Measurements from ENCODE around the gene GANC.
"Not testable (repeated sequence)": the region's sequence is repeated elsewhere in the genome, so short reads cannot be mapped to it uniquely, and the experiment has no call there.

GANC gene

DNA sequence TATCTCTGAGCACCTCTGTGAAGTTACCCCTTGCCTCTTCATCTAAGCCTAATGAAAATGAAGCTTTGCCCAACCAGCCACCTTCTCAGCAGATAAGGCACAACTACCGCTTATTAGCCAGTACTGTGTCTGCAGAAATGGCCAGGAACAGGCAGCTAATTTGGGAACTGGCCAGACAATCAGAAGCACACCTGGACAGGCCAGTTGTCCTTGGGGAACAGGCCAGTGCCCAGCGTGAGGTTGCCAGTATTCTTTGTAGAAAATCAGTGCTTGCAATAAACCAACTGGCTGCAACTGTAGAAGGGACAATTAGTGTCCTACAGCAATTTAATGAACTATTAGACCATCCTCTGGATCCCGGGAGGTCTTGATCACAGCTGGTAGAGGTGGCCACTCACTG lies 10.7 kb downstream of the GANC start:
- Histone ChIP-seq H3K4me3 (no peak overlapping the region), H3K27ac (no peak overlapping the region)
- DNase-seq (ENCODE audit: low spot score) = no peak
- TF ChIP-seq, protein P1, sequence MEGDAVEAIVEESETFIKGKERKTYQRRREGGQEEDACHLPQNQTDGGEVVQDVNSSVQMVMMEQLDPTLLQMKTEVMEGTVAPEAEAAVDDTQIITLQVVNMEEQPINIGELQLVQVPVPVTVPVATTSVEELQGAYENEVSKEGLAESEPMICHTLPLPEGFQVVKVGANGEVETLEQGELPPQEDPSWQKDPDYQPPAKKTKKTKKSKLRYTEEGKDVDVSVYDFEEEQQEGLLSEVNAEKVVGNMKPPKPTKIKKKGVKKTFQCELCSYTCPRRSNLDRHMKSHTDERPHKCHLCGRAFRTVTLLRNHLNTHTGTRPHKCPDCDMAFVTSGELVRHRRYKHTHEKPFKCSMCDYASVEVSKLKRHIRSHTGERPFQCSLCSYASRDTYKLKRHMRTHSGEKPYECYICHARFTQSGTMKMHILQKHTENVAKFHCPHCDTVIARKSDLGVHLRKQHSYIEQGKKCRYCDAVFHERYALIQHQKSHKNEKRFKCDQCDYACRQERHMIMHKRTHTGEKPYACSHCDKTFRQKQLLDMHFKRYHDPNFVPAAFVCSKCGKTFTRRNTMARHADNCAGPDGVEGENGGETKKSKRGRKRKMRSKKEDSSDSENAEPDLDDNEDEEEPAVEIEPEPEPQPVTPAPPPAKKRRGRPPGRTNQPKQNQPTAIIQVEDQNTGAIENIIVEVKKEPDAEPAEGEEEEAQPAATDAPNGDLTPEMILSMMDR (IDR thresholded peaks at IDR 0.05) = no peak

DNA sequence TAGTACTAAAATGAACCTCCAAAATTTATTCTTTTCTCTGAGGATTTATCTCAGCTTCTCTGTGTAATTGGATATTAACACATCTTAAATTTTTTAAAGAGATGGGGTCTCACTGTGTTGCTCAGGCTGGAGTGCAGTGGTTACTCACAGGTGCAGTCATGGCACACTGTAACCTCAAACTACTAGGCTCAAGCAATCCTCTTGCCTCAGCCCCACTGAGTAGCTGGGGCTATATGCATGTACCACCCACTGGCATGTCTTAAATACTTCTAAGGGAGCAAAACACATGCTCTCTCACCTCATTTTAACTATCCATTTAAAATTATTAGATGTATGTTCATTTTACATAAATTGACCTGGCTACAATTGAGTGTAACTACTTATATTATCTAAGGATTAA lies 11.6 kb downstream of the GANC start:
- Histone ChIP-seq H3K27ac (no peak overlapping the region), H3K4me3 (no peak overlapping the region)
- DNase-seq (ENCODE audit: low spot score) = no peak
- TF ChIP-seq, protein P1 (IDR thresholded peaks at IDR 0.05) = no peak

DNA sequence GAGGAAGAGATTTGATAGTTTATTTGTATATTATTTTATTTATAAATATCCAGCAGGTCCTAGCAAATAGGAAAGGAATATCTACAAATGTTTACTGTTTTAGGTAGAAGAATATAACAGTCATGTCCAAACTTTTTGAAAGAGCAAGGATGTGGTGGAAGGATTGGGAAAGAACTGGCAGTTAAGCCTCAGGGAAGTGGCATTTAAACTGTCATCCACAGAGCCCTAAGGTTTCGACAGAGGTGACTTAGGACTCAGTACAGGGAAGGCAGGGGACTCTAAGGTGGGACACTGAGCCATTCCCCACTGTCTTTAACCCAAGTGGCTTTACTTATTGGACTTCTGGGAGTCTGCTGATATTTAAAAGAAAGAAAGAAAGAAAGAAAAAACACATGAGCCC lies 12.0 kb downstream of the GANC start:
- Histone ChIP-seq H3K27ac (no peak overlapping the region), H3K4me3 (no peak overlapping the region)
- no peak for DNase-seq (ENCODE audit: low spot score)
- TF ChIP-seq, protein P1 (IDR thresholded peaks at IDR 0.05) = no peak

DNA sequence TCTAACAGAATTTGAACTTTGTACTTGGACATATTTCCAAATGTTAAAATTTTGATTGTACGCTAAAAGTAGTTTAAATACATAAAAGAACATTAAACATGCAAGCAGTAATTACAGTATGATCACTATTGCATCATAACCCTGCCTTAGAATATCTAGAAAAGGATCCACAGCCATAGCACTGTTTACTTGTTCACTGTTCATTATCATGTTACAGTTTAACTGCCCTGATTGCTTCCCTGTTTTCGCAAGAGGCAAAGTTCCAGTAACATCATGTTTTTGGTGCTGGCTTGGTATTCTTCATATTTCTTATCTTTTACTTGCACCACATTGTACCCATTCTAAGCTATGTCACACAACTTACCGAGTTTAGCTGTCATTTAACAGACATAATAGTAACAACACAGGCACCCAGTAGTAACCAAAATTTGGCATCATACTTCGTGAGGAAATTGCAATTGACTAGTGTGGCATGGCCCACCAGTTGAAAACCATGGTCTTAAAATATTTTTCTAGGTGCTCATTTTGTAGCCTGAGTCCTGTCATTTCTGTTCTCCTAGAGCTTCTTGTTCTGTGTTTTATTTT lies 13.5 kb downstream of the GANC start:
- no peak for DNase-seq (ENCODE audit: low spot score)
- Histone ChIP-seq H3K4me3 (no peak overlapping the region), H3K27ac (no peak overlapping the region)
- TF ChIP-seq, protein P1 (IDR thresholded peaks at IDR 0.05) = no peak

DNA sequence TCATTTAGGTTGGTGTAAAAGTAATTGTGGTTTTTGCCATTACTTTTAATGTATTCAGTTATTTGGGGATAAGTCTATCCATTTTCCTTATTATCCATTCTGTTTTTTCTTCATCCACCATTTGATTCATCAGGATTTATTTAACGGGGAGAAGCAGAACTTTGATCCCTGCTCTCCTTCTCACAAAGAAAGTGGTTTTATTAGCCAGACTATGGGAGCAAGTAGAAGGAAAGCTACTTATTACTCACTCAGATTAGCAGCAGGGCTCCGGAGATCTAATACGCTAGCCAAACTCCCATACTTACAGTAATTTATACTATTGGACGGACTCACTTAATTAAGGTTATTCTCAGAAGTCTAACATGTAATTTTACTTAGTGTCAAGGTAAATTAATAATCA lies 14.9 kb downstream of the GANC start:
- Histone ChIP-seq H3K27ac (no peak overlapping the region), H3K4me3 (no peak overlapping the region)
- DNase-seq (ENCODE audit: low spot score) = no peak
- TF ChIP-seq, protein P1 (IDR thresholded peaks at IDR 0.05) = no peak

DNA sequence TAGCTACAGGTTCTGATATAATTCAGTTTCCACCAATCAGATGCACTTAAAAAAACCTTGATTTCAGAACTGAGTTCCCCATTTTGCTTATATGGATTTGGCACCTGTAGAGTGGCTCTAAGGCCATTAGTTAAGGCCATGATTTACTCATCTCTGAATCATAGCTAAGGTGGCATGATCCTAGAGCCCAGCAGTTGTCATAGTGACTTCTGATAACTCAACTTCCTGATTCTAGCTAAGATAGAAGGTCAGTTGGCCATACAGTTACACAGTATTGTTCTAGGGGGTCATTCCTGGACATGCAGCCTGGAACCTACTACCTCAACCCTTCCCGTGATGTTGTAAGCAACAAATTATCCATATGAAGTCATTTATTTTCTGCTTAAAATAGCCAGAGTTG lies 16.2 kb downstream of the GANC start:
- Histone ChIP-seq H3K4me3 (no peak overlapping the region), H3K27ac (no peak overlapping the region)
- DNase-seq (ENCODE audit: low spot score) = no peak
- TF ChIP-seq, protein P1 (IDR thresholded peaks at IDR 0.05) = no peak

DNA sequence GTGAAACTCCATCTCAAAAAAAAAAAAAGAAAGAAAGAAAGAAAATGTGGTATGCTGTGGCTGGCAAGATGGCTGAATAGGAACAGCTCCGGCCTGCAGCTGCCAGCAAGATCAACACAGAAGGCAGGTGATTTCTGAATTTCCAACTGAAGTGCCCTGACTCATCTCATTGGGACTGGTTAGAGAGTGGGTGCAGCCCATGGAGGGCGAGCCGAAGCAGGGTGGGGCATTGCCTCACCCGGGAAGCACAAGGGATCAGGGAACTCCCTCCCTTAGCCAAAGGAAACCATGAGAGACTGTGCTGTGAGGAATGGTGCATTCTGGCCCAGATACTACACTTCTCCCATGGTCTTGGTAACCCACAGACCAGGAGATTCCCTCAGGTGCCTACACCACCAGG lies 28.0 kb downstream of the GANC start:
- not testable (repeated sequence) for H3K27ac ChIP-seq; H3K4me3 ChIP-seq; DNase-seq (ENCODE audit: low spot score)

DNA sequence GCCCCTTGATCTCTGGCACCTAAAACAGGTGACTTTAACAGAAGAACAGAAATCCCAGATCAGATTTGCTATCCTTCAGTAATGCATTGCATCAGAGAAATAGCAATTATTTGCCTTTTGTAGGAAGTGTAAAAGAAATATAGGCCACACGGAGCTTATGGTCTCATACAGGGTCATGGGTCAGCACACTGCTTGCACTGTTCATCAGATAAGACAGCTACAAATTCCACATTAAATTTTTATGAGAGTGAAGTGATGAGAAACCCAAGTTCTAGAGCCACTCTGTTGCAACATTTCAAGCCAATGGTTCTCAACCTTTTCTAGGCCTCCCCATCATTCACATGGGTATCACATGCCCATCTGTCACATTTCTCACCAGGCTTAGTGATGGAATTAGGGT lies 33.7 kb downstream of the GANC start:
- H3K4me3 ChIP-seq = no peak overlapping the region
- no peak overlapping the region for H3K27ac ChIP-seq
- DNase-seq (ENCODE audit: low spot score) = no peak
- TF ChIP-seq, protein P1 (IDR thresholded peaks at IDR 0.05) = no peak
